ENCODE results near the gene KMO.

DNA sequence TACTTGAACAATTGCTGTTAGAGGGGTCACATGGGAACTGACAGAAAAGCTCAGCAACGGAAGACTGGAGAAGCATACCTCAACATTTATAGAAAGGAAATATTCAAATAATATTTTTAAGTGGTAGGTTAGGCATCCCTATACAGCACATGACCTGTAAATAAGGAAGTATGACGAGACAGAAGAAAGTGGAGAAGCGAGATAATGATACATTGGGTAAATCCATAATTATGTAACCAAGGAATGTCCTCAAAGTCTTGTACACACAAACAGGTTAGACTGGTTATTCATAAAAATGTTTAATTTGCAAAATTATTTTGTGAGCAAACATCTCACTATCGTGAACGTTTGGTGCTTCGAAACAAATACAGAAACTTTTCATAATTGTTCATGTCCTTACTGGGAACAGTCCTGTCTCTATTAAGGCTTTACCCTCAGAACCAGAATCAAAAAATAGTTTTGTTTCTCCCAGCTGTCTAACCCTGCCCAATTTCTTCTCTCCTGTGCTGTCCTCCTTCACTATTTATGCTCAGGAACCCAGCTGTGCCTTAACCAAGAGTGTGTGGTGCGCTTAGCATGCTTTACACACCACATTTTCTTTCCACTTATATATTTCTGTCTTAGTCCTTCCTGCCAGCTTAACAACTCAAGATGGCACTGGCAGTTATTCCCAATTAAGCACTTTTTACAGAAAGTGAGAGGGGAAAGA lies 10.2 kb downstream of the KMO start:
- TF ChIP-seq CREB1 (CRISPR knock-in tag; IDR thresholded peaks at IDR 0.05) (no peak), CTCF (IDR thresholded peaks at IDR 0.05) (no peak), ZNF423 (CRISPR knock-in tag; IDR thresholded peaks at IDR 0.05) (no peak)

Measured in WTC11 (cell line).